ENCODE data around the gene LRMDA. TPM values are rescaled to one million over a fixed set of nuclear protein-coding genes. Genes with fewer than 3 reads are reported as not detected.

Gene LRMDA
- total RNA-seq, 1 donor from 2014 or later, result not detected

DNA sequence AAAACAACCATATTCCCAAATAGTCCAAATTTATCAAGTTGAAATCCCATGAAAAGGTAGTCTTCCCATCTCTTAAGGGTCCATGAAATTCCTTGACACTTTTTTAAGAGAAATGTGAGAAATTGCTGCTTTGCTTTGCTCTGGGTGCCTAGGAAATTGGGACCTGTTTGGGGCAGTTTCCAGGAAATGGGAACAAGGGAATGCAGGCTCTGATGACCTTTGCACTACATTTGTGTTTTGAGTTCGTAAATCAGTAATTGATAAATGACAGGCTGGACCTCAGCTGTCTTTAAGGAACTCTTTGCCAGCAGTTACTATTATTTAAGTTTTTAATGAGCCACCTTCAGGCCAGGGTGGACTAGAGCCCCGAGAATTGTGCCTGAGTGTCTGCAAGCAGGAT, 203.5 kb downstream of the LRMDA start:
- no peak for DNase-seq
- H3K4me3 Mint-ChIP-seq, result no peak overlapping the region

GRCh38 chr10:75638752-75639151, 207.3 kb downstream of the LRMDA start:
- no peak for ATAC-seq (ENCODE audit: low read depth)
- TF ChIP-seq, protein P1, sequence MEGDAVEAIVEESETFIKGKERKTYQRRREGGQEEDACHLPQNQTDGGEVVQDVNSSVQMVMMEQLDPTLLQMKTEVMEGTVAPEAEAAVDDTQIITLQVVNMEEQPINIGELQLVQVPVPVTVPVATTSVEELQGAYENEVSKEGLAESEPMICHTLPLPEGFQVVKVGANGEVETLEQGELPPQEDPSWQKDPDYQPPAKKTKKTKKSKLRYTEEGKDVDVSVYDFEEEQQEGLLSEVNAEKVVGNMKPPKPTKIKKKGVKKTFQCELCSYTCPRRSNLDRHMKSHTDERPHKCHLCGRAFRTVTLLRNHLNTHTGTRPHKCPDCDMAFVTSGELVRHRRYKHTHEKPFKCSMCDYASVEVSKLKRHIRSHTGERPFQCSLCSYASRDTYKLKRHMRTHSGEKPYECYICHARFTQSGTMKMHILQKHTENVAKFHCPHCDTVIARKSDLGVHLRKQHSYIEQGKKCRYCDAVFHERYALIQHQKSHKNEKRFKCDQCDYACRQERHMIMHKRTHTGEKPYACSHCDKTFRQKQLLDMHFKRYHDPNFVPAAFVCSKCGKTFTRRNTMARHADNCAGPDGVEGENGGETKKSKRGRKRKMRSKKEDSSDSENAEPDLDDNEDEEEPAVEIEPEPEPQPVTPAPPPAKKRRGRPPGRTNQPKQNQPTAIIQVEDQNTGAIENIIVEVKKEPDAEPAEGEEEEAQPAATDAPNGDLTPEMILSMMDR (IDR thresholded peaks at IDR 0.05), result no peak
- POLR2A ChIA-PET, result no interaction called here
- no peaks in the 10 kb centered on the region for H3K4me1 Mint-ChIP-seq
- H3K27ac Mint-ChIP-seq, result no peak overlapping the region
- peaks cover 23% of the 10 kb centered on the region for H3K27me3 Mint-ChIP-seq
- DNase-seq, result no peak
- no peak overlapping the region for H3K4me3 Mint-ChIP-seq
- H3K36me3 Mint-ChIP-seq (ENCODE audit: low read depth), result no peaks in the 10 kb centered on the region
- intact Hi-C loops (cut with micrococcal nuclease), result no loop called here
- CTCF ChIA-PET, result no interaction called here
- H3K9me3 Mint-ChIP-seq, result no peaks in the 10 kb centered on the region

More for the DNA sequence above, 203.5 kb downstream of the LRMDA start:
- intact Hi-C loops (cut with micrococcal nuclease), result no loop called here
- H3K27me3 Mint-ChIP-seq, result peaks cover 20% of the 10 kb centered on the region
- no peak for ATAC-seq (ENCODE audit: low read depth)
- H3K36me3 Mint-ChIP-seq (ENCODE audit: low read depth), result no peaks in the 10 kb centered on the region
- H3K4me1 Mint-ChIP-seq, result no peaks in the 10 kb centered on the region
- TF ChIP-seq, protein P1 (IDR thresholded peaks at IDR 0.05), result no peak
- H3K9me3 Mint-ChIP-seq, result no peaks in the 10 kb centered on the region
- no peak overlapping the region for H3K27ac Mint-ChIP-seq
- ChIA-PET POLR2A (no interaction called here), CTCF (no interaction called here)

- DNase-seq (no peak), ATAC-seq (ENCODE audit: low read depth) (no peak)
- Mint-ChIP-seq H3K4me3 (no peak overlapping the region), H3K27ac (no peak overlapping the region), H3K4me1 (no peaks in the 10 kb centered on the region), H3K36me3 (ENCODE audit: low read depth) (no peaks in the 10 kb centered on the region), H3K9me3 (no peaks in the 10 kb centered on the region), H3K27me3 (peaks cover 21% of the 10 kb centered on the region)
- CTCF ChIA-PET, result no interaction called here
- POLR2A ChIA-PET, result no interaction called here
- intact Hi-C loops (cut with micrococcal nuclease), result no loop called here
- TF ChIP-seq, protein P1 (IDR thresholded peaks at IDR 0.05), result no peak
Observed at GRCh38 chr10:75639736-75640135, 208.3 kb downstream of the LRMDA start.

- ChIA-PET POLR2A (no interaction called here), CTCF (no interaction called here)
- H3K27ac Mint-ChIP-seq, result no peak overlapping the region
- H3K4me3 Mint-ChIP-seq, result no peak overlapping the region
- no peaks in the 10 kb centered on the region for H3K36me3 Mint-ChIP-seq (ENCODE audit: low read depth)
- DNase-seq, result no peak
- no peak for ATAC-seq (ENCODE audit: low read depth)
- no peaks in the 10 kb centered on the region for H3K4me1 Mint-ChIP-seq
- intact Hi-C loops (cut with micrococcal nuclease), result no loop called here
- peaks cover 21% of the 10 kb centered on the region for H3K27me3 Mint-ChIP-seq
- TF ChIP-seq, protein P1 (IDR thresholded peaks at IDR 0.05), result no peak
- no peaks in the 10 kb centered on the region for H3K9me3 Mint-ChIP-seq
Observed at GRCh38 chr10:75640381-75640780, 209.0 kb downstream of the LRMDA start.

GRCh38 chr10:75640803-75641202, 209.4 kb downstream of the LRMDA start:
- Mint-ChIP-seq H3K4me1 (no peaks in the 10 kb centered on the region), H3K27ac (no peak overlapping the region), H3K4me3 (no peak overlapping the region), H3K36me3 (ENCODE audit: low read depth) (no peaks in the 10 kb centered on the region), H3K27me3 (peaks cover 21% of the 10 kb centered on the region), H3K9me3 (no peaks in the 10 kb centered on the region)
- TF ChIP-seq, protein P1 (IDR thresholded peaks at IDR 0.05), result no peak
- DNase-seq (no peak), ATAC-seq (ENCODE audit: low read depth) (no peak)
- intact Hi-C loops (cut with micrococcal nuclease), result no loop called here
- ChIA-PET POLR2A (no interaction called here), CTCF (no interaction called here)

Measured in activated B cell treated with CpG ODN at 0.5 μM for 24 hours (primary cell).